HL-60/S4 (cell line): ENCODE measurements around the gene FAM133A.

Experiments used
- in situ Hi-C: fragments of 300-500 bp; cut with MboI; formaldehyde crosslinking; loops from 2 replicates; pipeline ENCODE4 v1.14.3; 2022; ENCODE audit warnings: low sequenced_read_pairs

The FAM133A gene

GRCh38 chrX:93673869-93674271 lies at the start of gene FAM133A:
Gene FAM133A, plus strand, starts transcription at chrX:93674206. Its CDS starts 35,214 bp downstream, at chrX:93709420.
- in situ Hi-C loops: no loop called here

DNA sequence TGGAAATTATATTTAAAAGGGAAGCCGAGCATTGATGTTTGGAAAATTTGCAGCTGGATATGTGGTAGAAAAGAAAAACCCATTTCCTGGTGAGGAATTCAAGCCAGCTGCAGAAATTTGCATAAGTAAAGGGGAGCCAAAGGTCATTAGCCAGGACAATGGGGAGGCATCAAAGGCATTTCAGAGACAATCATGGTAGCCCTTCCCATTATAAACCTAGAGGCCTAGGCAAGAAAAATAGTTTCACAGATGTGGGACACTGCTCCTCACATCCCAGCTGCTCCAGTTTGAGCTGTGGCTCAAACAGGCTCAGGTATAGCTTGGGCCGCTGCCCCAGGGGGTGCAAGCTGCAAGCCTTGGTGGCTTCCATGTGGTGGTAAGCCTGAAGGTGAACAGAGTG lies 36.4 kb upstream of the FAM133A start:
- in situ Hi-C loops: no loop called here

DNA sequence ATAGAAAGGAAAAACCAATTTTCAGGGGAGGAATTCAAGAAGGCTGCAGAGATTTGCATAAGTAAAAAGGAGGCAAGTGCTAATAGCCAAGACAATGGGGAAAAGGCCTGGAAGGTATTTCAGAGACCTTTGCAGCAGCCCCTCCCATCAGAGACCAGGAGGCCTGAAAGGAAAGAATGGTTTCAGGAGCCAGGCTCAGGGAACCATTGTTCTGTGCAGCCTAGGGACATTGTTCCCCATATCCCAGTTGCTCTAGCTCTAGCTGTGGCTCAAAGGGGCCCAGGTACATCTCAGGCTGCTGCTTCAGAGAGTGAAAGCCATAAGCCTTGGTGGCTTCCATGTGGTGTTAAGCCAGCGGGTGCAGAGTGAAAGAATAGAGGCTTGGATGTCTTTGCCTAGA lies 24.6 kb upstream of the FAM133A start:
- in situ Hi-C loops: no loop called here

GRCh38 chrX:93660575-93660974 lies 13.4 kb upstream of the FAM133A start:
- in situ Hi-C loops: no loop called here

- in situ Hi-C loops: no loop called here
Observed at GRCh38 chrX:93673056-93673868, 744 bp upstream of the FAM133A start, which contains the start of gene NAP1L3. Gene NAP1L3, minus strand, starts transcription at chrX:93673578. Its CDS starts 274 bp downstream, at chrX:93673304.

DNA sequence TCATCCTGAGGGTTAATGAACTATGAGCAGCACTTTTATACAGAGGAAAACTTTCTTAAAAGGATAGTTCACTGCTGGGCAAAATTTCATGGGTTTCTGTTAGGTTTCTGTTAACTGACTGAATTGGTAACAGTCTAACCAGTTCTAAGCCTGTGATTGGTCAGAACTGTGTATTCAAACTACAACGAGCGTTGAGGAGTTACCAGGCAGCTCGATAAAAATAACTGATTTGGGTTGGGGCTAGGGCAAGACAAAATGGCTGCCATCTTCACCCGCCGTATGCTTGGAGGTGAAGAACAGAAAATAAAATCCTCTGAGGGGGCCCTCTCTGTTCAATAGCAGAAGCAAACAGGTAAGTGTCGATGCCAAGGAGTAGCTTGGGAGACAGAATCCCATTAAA lies 22.0 kb downstream of the FAM133A start:
- in situ Hi-C loops: no loop called here

GRCh38 chrX:93703701-93704100 lies 29.7 kb downstream of the FAM133A start:
- in situ Hi-C loops: no loop called here

DNA sequence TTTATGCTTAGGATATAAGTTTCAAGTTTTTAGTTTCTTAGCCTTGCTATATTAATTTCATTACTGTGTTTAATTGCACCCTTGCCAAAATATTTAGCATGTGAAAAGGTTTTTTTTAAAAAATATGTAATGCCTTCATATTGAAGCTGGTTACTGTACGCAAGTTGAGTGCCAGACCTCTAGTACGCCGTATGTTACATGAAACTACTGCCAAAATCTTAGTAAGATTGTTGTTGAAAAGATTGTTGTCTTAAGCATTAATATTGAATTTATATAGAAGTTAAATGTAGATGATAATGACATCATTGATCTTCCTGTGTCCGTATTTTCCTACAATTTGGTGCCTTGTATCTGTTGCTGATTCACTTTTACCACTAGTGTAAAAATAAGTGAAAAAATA lies 37.1 kb downstream of the FAM133A start:
- in situ Hi-C loops: no loop called here

DNA sequence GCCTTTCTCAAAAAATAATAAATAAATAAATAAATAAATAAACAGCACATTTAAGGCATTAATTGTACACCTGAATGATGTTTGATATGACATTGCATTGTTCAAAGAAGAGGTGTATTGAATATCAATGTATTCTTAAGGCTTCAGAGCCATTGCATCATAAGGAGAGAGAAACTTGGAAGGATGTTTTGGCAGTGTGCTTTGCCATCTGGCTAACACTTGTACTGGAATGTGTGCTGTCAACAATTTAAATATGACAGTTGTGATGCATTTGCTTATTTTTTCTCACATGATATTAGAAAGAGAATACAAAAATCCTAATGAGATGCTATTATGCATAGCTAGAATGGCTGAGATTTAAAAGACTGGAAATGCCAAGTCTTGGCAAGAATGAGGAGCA lies 67.8 kb downstream of the FAM133A start:
- in situ Hi-C loops: no loop called here

- in situ Hi-C loops: no loop called here
Observed at GRCh38 chrX:93760163-93760562, 86.2 kb downstream of the FAM133A start.
